GM06990 (cell line): ENCODE results near the gene PRRC2B.

Source experiments
- DNase-seq: peaks from one replicate; pipeline ENCODE4 v3.0.0-alpha.2; 2011; ENCODE audit not compliant: insufficient read length; ENCODE audit errors: extremely low read depth
- H3K27me3 ChIP-seq: replicated peaks from 2 replicates; pipeline ENCODE4 v1.6.0; 2011; ENCODE audit warnings: low read length; ENCODE audit not compliant: control insufficient read depth, insufficient read depth
- H3K36me3 ChIP-seq: 2 replicates; pipeline ENCODE4 v1.5.1; 2011; ENCODE audit warnings: low read length; ENCODE audit not compliant: control insufficient read depth, insufficient read depth
- H3K4me3 ChIP-seq: replicated peaks from 2 replicates; pipeline ENCODE4 v1.5.1; 2011; ENCODE audit warnings: low read depth, mild to moderate bottlenecking, control low read depth, low read length
- CTCF ChIP-seq: IDR thresholded peaks from 2 replicates; pipeline ENCODE4 v1.5.1; 2011; ENCODE audit warnings: low read length, control low read depth, mild to moderate bottlenecking, inconsistent platforms; ENCODE audit not compliant: insufficient read depth, poor library complexity, severe bottlenecking

PRRC2B gene

GRCh38 chr9:131475956-131476776 is 82.3 kb downstream of the PRRC2B start:
- peak; percentile 51 for TF ChIP-seq CTCF
- H3K36me3 ChIP-seq, result peaks cover 60% of the 10 kb centered on the region
- H3K27me3 ChIP-seq, result no peaks in the 10 kb centered on the region
- no peak overlapping the region for H3K4me3 ChIP-seq
- no peak for DNase-seq

GRCh38 chr9:131476777-131477345 is 83.0 kb downstream of the PRRC2B start:
- no peak for DNase-seq
- TF ChIP-seq CTCF, result no peak
- Histone ChIP-seq H3K27me3 (no peaks in the 10 kb centered on the region), H3K4me3 (no peak overlapping the region), H3K36me3 (peaks cover 65% of the 10 kb centered on the region)

GRCh38 chr9:131477367-131477766 is 83.5 kb downstream of the PRRC2B start:
- no peak for DNase-seq
- no peaks in the 10 kb centered on the region for H3K27me3 ChIP-seq
- peaks cover 70% of the 10 kb centered on the region for H3K36me3 ChIP-seq
- H3K4me3 ChIP-seq, result no peak overlapping the region
- TF ChIP-seq CTCF, result no peak

- H3K4me3 ChIP-seq, result no peak overlapping the region
- no peaks in the 10 kb centered on the region for H3K27me3 ChIP-seq
- no peak for DNase-seq
- no peak for TF ChIP-seq CTCF
- peaks cover 69% of the 10 kb centered on the region for H3K36me3 ChIP-seq
Observed at GRCh38 chr9:131477816-131478419, 84.0 kb downstream of the PRRC2B start.

- TF ChIP-seq CTCF, result peak; percentile 76
- Histone ChIP-seq H3K36me3 (peaks cover 71% of the 10 kb centered on the region), H3K27me3 (no peaks in the 10 kb centered on the region), H3K4me3 (no peak overlapping the region)
- no peak for DNase-seq
Observed at GRCh38 chr9:131478421-131478868, 84.6 kb downstream of the PRRC2B start.
